GM23338 (cell line): ENCODE results near the gene LAS1L. TPM values are rescaled to one million over a fixed set of nuclear protein-coding genes. Genes with fewer than 3 reads are reported as not detected.

Experiments
- ATAC-seq: fragments of 200-7000 bp; cut with Tn5 transposase; 3 replicates; pipeline ENCODE4 v1.9.1; 2020
- DNase-seq: peaks from one replicate; pipeline ENCODE4 v3.0.0-alpha.2; 2015; ENCODE audit warnings: low spot score
- H2AFZ ChIP-seq: fragments of 200-600 bp; sonication (generic); 2 replicates; pipeline ENCODE4 v1.8.0; 2016; ENCODE audit warnings: antibody characterized with exemption, mild to moderate bottlenecking, moderate library complexity
- H3F3A ChIP-seq: fragments of 200-600 bp; sonication (generic); replicated peaks from 2 replicates; pipeline ENCODE4 v1.8.0; 2017; ENCODE audit warnings: antibody characterized with exemption, mixed run types, low read depth
- H3K27ac ChIP-seq: fragments of 200-600 bp; sonication (generic); 2 replicates; pipeline ENCODE4 v1.6.1; 2016; ENCODE audit warnings: low read depth
- H3K27me3 ChIP-seq: fragments of 200-600 bp; sonication (generic); 2 replicates; pipeline ENCODE4 v1.8.0; 2016; ENCODE audit warnings: mild to moderate bottlenecking, mixed run types, moderate library complexity; ENCODE audit not compliant: insufficient read depth
- H3K36me3 ChIP-seq: fragments of 200-600 bp; sonication (generic); 2 replicates; pipeline ENCODE4 v1.8.0; 2016; ENCODE audit warnings: mild to moderate bottlenecking; ENCODE audit not compliant: insufficient read depth
- H3K4me1 ChIP-seq: fragments of 200-600 bp; sonication (generic); 2 replicates; pipeline ENCODE4 v1.8.0; 2016; ENCODE audit warnings: mild to moderate bottlenecking, moderate library complexity; ENCODE audit not compliant: insufficient read depth
- H3K4me2 ChIP-seq: fragments of 200-600 bp; sonication (generic); 2 replicates; pipeline ENCODE4 v1.7.1; 2017; ENCODE audit warnings: mixed run types
- H3K4me3 ChIP-seq: fragments of 200-600 bp; sonication (generic); 2 replicates; pipeline ENCODE4 v1.6.1; 2016; ENCODE audit warnings: mixed run types
- H3K79me2 ChIP-seq: fragments of 200-600 bp; sonication (generic); replicated peaks from 2 replicates; pipeline ENCODE4 v1.8.0; 2017; ENCODE audit warnings: mild to moderate bottlenecking; ENCODE audit not compliant: insufficient read depth
- H3K9me2 ChIP-seq: fragments of 200-600 bp; sonication (generic); 2 replicates; pipeline ENCODE4 v1.8.0; 2017; ENCODE audit not compliant: insufficient read depth
- H4K20me1 ChIP-seq: fragments of 200-600 bp; sonication (generic); replicated peaks from 2 replicates; pipeline ENCODE4 v1.8.0; 2017; ENCODE audit warnings: mild to moderate bottlenecking; ENCODE audit not compliant: insufficient read depth
- H3K27ac Mint-ChIP-seq: 2 replicates; pipeline ENCODE4 v1.8.0; 2020; ENCODE audit warnings: inconsistent platforms, mild to moderate bottlenecking, moderate library complexity, mixed read lengths
- H3K27me3 Mint-ChIP-seq: 3 replicates; pipeline ENCODE4 v1.8.0; 2022; ENCODE audit warnings: low read depth, mild to moderate bottlenecking, moderate library complexity, mixed read lengths, inconsistent platforms; ENCODE audit not compliant: insufficient read depth, poor library complexity
- H3K36me3 Mint-ChIP-seq: 3 replicates; pipeline ENCODE4 v1.8.0; 2021; ENCODE audit warnings: low read depth, mild to moderate bottlenecking, inconsistent platforms, moderate library complexity, mixed read lengths
- H3K4me1 Mint-ChIP-seq: 3 replicates; pipeline ENCODE4 v1.8.0; 2020; ENCODE audit warnings: mild to moderate bottlenecking, inconsistent platforms, mixed read lengths
- H3K4me3 Mint-ChIP-seq: 3 replicates; pipeline ENCODE4 v1.8.0; 2021; ENCODE audit warnings: moderate library complexity, mild to moderate bottlenecking, inconsistent platforms, mixed read lengths
- H3K9me3 Mint-ChIP-seq: 3 replicates; pipeline ENCODE4 v1.8.0; 2020; ENCODE audit warnings: moderate library complexity, mild to moderate bottlenecking, inconsistent platforms, mixed read lengths
- CREB1 ChIP-seq: fragments of 250-450 bp; sonication (Bioruptor Pico); IDR thresholded peaks from 2 replicates; pipeline ENCODE4 v1.5.0; 2020; ENCODE audit warnings: low read depth, mild to moderate bottlenecking, moderate library complexity
- CTCF ChIP-seq, 2 experiments: fragments of 200-600 bp in 1 of 2; sonication (generic) in 1 of 2; conservative IDR thresholded peaks; 2 replicates each; pipeline versions ENCODE4 v1.5.1 to v1.6.1; 2016 to 2017; ENCODE audit warnings: antibody characterized with exemption in 2 of 2, low read depth in 2 of 2, mild to moderate bottlenecking in 2 of 2, moderate library complexity in 1 of 2
- ETS1 ChIP-seq: IDR thresholded peaks from 2 replicates; pipeline ENCODE4 v1.6.1; 2016; ENCODE audit warnings: antibody characterized with exemption
- EZH2 ChIP-seq: fragments of 200-600 bp; sonication (generic); IDR thresholded peaks from one replicate; pipeline ENCODE4 v1.8.0; 2017; ENCODE audit warnings: antibody characterized with exemption, mild to moderate bottlenecking, low read depth; ENCODE audit not compliant: unreplicated experiment
- EZH2phosphoT487 ChIP-seq: fragments of 200-600 bp; sonication (generic); IDR thresholded peaks from one replicate; pipeline ENCODE4 v1.8.1; 2018; ENCODE audit warnings: antibody characterized with exemption; ENCODE audit not compliant: unreplicated experiment
- JUNB ChIP-seq: IDR thresholded peaks from one replicate; pipeline ENCODE4 v1.6.1; 2016; ENCODE audit warnings: antibody characterized with exemption; ENCODE audit not compliant: unreplicated experiment
- NANOG ChIP-seq: IDR thresholded peaks from 2 replicates; pipeline ENCODE4 v1.6.1; 2016; ENCODE audit warnings: antibody characterized with exemption, borderline replicate concordance
- POLR2AphosphoS5 ChIP-seq: IDR thresholded peaks from 2 replicates; pipeline ENCODE4 v1.6.1; 2016; ENCODE audit warnings: antibody characterized with exemption, low read depth
- REST ChIP-seq: IDR thresholded peaks from one replicate; pipeline ENCODE4 v1.6.1; 2018; ENCODE audit warnings: antibody characterized with exemption; ENCODE audit not compliant: unreplicated experiment
- STAT1 ChIP-seq: IDR thresholded peaks from one replicate; pipeline ENCODE4 v1.6.1; 2016; ENCODE audit warnings: antibody characterized with exemption; ENCODE audit not compliant: unreplicated experiment
- ZNF114 ChIP-seq: fragments of 250-450 bp; sonication (Bioruptor Pico); IDR thresholded peaks from 2 replicates; pipeline ENCODE4 v1.5.0; 2020; ENCODE audit warnings: mild to moderate bottlenecking, moderate library complexity
- ZNF331 ChIP-seq: fragments of 250-450 bp; sonication (Bioruptor Pico); IDR thresholded peaks from 2 replicates; pipeline ENCODE4 v1.5.0; 2020; ENCODE audit warnings: low read depth, mild to moderate bottlenecking, moderate library complexity
- ZNF462 ChIP-seq: fragments of 250-450 bp; sonication (Bioruptor Pico); IDR thresholded peaks from 2 replicates; pipeline ENCODE4 v1.5.0; 2020; ENCODE audit warnings: mild to moderate bottlenecking, moderate library complexity
- polyA plus RNA-seq: library from polyadenylated mRNA; unstranded; fragments of >200 nt; fragmentation: Nextera tagmentation; extraction: Ambion mirVana; gene quantifications from 2 replicates; pipeline ENCODE4 v1.2.1, GENCODE V29; 2016
- total RNA-seq: library from RNA; depleted of rRNA; stranded (reverse); fragments of >200 nt; shearing (Covaris generic); gene quantifications from 2 replicates; pipeline ENCODE4 v1.2.3, GENCODE V29; 2014

Gene LAS1L
- total and polyA plus RNA-seq, 2 experiments from 2014 or later: 46.5 to 64.4 TPM

- no peak for DNase-seq
- Histone ChIP-seq H4K20me1 (no peaks in the 10 kb centered on the region), H3K27me3 (no peaks in the 10 kb centered on the region), H3K4me2 (no peak overlapping the region), H3F3A (no peaks in the 10 kb centered on the region), H3K4me3 (no peak overlapping the region), H2AFZ (no peak overlapping the region), H3K36me3 (no peaks in the 10 kb centered on the region), H3K79me2 (no peaks in the 10 kb centered on the region), H3K4me1 (no peaks in the 10 kb centered on the region), H3K9me2 (no peaks in the 10 kb centered on the region), H3K27ac (no peak overlapping the region)
- no peaks in the 10 kb centered on the region for H3K36me3 Mint-ChIP-seq
- H3K27ac Mint-ChIP-seq: no peak overlapping the region
- TF ChIP-seq EZH2phosphoT487: no peak
- TF ChIP-seq CTCF (conservative IDR thresholded peaks at IDR 0.05; ENCODE audit: low read depth in 2 of 2): no peak
- no peak for TF ChIP-seq ZNF114 (CRISPR knock-in tag)
- TF ChIP-seq NANOG: no peak
- TF ChIP-seq POLR2AphosphoS5: no peak
- TF ChIP-seq CREB1 (CRISPR knock-in tag): no peak
- no peak for TF ChIP-seq ETS1
- no peak for TF ChIP-seq STAT1
- TF ChIP-seq JUNB: no peak
- no peak for TF ChIP-seq ZNF462 (CRISPR knock-in tag)
- TF ChIP-seq ZNF331 (CRISPR knock-in tag): no peak
- TF ChIP-seq REST: no peak
- no peak for TF ChIP-seq EZH2
- H3K4me1 Mint-ChIP-seq: peaks cover 5% of the 10 kb centered on the region; the same call in 2 of the 3 replicates
- H3K9me3 Mint-ChIP-seq: no peaks in the 10 kb centered on the region
- no peak overlapping the region for H3K4me3 Mint-ChIP-seq
- peaks cover 1% of the 10 kb centered on the region for H3K27me3 Mint-ChIP-seq
- no peak for ATAC-seq
Observed at GRCh38 chrX:65572971-65573370, 38.4 kb upstream of the LAS1L start.
